HG02970 (cell line): Measurements from ENCODE around the gene GPR35.

Source experiments
- ATAC-seq: cut with Tn5 transposase; IDR thresholded peaks from one replicate; pipeline ENCODE4 v1.9.1; 2021; ENCODE audit warnings: mild to moderate bottlenecking, moderate library complexity, moderate number of reproducible peaks; ENCODE audit not compliant: unreplicated experiment, low FRiP score

The GPR35 gene

GRCh38 chr2:240588006-240588655, 37.1 kb upstream of the GPR35 start:
- no peak for ATAC-seq

- ATAC-seq = no peak
These were observed 36.6 kb upstream of the GPR35 start for GRCh38 chr2:240588669-240589068.

GRCh38 chr2:240589375-240589774, 35.9 kb upstream of the GPR35 start:
- no peak for ATAC-seq

GRCh38 chr2:240589850-240590525, 35.3 kb upstream of the GPR35 start:
- no peak for ATAC-seq

GRCh38 chr2:240590681-240591111, 34.6 kb upstream of the GPR35 start:
- no peak for ATAC-seq

- ATAC-seq = no peak
These were observed 34.1 kb upstream of the GPR35 start for GRCh38 chr2:240591226-240591625.

- ATAC-seq = no peak
These were observed 33.5 kb upstream of the GPR35 start for GRCh38 chr2:240591784-240592183.

DNA sequence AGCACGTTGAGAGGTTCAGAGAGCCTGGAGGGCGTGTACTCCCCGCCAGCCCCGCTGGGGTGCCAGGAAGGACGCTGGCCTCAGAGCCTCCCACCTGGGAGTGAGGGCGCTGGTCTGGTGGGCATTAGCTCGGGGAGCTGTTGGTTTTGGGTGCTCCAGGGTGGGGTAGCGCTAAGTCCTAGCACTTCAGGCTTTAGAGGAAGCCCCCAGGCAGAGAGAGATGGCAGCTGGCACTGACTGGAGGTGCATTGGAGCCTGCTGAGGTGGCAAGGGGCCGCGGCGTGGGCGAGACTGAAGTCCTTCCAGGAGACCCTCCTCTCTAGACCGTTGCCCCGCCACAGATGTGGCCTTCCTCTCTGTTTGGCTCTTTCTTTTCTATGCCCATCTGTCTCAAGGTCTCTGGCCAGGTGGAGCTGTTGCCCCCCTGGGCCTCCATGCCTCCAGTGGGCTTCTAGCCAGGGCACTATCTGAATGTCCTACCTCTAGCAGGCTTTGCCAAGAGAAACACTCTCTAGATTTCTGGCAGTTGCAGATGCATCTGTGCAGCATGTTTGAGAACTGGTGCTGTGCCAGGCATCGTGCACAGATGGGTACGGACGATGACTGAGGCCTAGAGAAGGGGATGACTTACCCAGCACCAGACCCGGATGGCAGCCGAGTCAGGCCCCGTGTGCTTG, 32.1 kb upstream of the GPR35 start:
- ATAC-seq = no peak

DNA sequence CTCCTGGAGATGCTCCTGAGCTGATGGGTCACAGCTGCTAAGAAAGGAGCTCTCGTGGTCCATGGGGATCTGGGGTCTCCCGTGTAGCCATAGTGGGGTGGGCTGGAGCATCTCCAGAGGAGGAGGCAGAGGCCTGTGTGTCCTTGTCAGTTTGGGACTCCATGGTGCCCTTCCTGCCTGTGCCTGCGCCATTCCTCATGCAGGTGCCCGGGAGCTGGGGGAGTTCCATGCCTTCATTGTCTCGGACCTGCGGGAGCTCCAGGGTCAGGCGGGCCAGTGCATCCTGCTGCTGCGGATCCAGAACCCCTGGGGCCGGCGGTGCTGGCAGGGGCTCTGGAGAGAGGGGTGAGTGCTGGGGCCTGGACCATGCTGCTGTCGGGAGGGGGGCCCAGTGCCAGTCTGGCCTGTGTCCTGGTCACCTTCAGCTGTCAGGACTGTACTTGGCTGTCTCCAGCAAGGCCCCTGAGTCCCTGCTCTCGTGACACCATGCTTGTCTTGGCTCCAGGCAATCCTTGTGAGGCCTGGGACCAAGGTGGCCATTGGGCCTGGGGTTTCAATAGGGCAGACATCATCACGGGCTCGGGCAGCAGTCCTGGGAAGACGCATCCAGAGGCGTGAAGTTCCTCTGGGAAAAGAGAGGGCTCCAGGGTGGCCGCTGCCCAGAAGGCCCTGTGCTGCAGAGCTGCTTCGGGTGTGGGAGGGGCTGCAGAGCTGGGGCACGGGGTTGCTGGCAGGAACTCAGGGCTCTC, 31.4 kb upstream of the GPR35 start:
- no peak for ATAC-seq

- ATAC-seq = no peak
These were observed 30.5 kb upstream of the GPR35 start for GRCh38 chr2:240594511-240595380.

DNA sequence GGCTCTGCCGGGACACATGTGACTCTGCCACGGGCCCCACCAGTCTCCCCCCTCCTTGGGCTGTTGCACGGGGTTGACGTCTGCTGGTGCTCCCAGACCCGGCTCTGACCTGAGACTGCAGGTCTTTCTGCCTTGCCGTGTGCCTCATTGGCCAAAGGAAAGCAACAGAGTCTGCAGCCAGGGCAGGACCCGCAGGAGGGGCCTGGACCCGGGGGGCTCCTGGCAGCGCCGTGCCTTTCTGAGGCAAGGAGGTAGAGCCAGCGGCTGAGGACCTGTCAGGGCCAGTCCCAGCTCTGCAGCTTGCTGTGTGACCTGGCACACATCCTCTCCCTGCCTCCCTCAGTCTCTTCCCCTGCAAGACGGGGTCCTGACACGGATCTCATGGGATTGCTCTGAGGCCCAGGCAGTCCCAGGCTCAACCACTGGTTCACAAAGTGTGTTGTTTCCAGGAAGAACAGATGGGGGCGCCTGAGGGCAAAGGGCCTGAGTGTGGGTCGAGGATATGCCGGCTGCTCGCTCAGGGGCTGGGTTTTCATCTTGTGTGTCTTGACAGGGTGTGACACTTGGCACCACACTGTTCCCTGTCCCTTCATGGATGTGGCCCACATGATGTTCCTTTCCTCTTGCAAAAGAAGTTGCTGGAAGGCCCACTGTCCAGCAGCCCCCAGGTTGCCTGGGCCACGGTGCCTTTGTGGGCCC, 29.8 kb upstream of the GPR35 start:
- ATAC-seq = no peak

- ATAC-seq = no peak
These were observed 29.2 kb upstream of the GPR35 start for GRCh38 chr2:240596080-240596460.

DNA sequence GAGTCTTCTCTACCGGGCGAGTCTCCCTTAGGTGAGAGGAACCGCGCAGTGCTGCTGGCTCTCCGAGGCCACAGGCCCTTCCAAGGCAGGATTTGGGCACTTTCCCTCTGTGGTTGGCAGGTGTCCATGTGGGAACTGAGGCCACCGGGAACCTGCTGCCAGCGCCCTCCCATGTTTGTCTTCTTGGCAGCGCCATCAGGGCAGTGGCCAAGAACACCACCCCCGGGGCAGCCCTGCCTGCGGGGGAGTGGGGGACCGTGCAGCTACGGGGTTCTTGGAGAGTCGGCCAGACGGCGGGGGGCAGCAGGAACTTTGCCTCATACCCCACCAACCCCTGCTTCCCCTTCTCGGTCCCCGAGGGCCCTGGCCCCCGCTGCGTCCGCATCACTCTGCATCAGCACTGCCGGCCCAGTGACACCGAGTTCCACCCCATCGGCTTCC, 28.8 kb upstream of the GPR35 start:
- ATAC-seq = no peak

DNA sequence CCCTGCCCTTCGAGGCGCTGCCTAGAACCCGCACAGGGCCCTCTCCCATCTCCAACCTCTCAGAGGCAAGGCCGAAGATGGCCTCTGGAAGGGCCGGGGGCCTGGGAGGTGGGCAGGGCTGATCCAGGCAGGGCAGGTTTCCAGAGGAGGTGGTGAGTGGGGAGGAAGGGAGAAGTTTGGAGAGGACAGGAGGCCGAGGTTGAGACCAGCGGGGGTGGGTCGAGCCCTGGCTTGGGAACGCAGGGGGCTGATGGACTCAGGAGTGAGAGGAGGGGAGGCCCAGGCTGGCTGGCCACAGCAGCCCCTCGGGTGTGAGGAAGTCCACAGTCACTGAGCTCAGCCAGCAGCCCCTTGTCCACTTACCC, 28.2 kb upstream of the GPR35 start:
- ATAC-seq = no peak

GRCh38 chr2:240597419-240598181, 27.7 kb upstream of the GPR35 start:
- ATAC-seq = no peak

- ATAC-seq = no peak
These were observed 26.9 kb upstream of the GPR35 start for GRCh38 chr2:240598311-240598911.

DNA sequence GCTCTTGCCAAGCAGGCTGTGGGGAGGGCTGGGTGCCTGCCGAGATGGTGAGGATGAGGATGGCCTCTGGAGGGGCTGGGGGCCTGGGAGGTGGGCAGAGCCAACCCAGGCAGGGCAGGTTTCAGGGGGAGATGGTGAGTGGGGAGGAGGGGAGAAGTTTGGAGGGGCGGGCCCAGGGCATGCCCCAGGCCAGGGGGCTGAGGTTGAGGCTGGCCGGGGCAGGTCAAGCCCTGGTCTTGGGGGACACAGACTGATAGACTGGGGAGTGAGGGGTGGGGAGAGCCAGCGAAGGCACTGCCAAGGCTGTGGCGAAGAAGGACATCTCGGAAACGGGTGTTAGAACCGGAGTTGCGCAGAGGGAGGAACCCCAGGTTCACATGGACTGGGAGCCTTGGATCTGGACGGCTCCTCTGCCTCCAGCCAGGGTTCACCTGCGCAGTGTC, 26.1 kb upstream of the GPR35 start:
- ATAC-seq = no peak

- no peak for ATAC-seq
These were observed 24.8 kb upstream of the GPR35 start for GRCh38 chr2:240600451-240600961.
